OCI-LY7 (cell line): ENCODE data around the gene TNKS1BP1.

ENCODE experiments used
- CTCF ChIP-seq: fragments of 200-600 bp; sonication (generic); conservative IDR thresholded peaks from 2 replicates; pipeline ENCODE4 v1.5.1; 2014; ENCODE audit warnings: mild to moderate bottlenecking, antibody characterized with exemption, low read length, moderate library complexity, mixed read lengths
- EZH2phosphoT487 ChIP-seq: fragments of 200-600 bp; sonication (generic); IDR thresholded peaks from 2 replicates; pipeline ENCODE4 v1.6.1; 2018; ENCODE audit warnings: low read depth, borderline replicate concordance, mild to moderate bottlenecking, mixed run types, antibody characterized with exemption, low read length, moderate library complexity, mixed read lengths

GRCh38 chr11:57353446-57353845 lies 28.7 kb upstream of the TNKS1BP1 start:
- no peak for TF ChIP-seq CTCF
- TF ChIP-seq EZH2phosphoT487, result no peak
